Type B pancreatic cell (in vitro differentiated cells): Measurements from ENCODE around the gene SPPL2C. TPM values are rescaled to one million over a fixed set of nuclear protein-coding genes. Genes with fewer than 3 reads are reported as not detected.

Source experiments
- DNase-seq: peaks from one replicate; pipeline ENCODE4 v3.0.0; 2021; ENCODE audit warnings: mixed read lengths; ENCODE audit not compliant: unreplicated experiment; ENCODE audit errors: extremely low spot score
- H3K27ac Mint-ChIP-seq: 2 replicates; pipeline ENCODE4 v1.8.0; 2021; ENCODE audit warnings: mild to moderate bottlenecking, mixed read lengths
- H3K27me3 Mint-ChIP-seq: 2 replicates; pipeline ENCODE4 v1.8.0; 2021; ENCODE audit warnings: mixed read lengths
- H3K36me3 Mint-ChIP-seq: 2 replicates; pipeline ENCODE4 v1.8.0; 2021; ENCODE audit warnings: mixed read lengths
- H3K4me1 Mint-ChIP-seq: one replicate; pipeline ENCODE4 v1.8.0; 2021; ENCODE audit warnings: mixed read lengths; ENCODE audit not compliant: unreplicated experiment
- H3K4me3 Mint-ChIP-seq: 2 replicates; pipeline ENCODE4 v1.8.0; 2021; ENCODE audit warnings: mild to moderate bottlenecking, mixed read lengths
- H3K9me3 Mint-ChIP-seq: 2 replicates; pipeline ENCODE4 v1.8.0; 2021; ENCODE audit warnings: mixed read lengths
- total RNA-seq: library from RNA; stranded (reverse); gene quantifications from 2 replicates; pipeline ENCODE4 v1.2.1, GENCODE V29; 2021; ENCODE audit warnings: low replicate concordance
- TF ChIP-seq, protein P1 (sequence below): fragments of 200-600 bp; sonication (generic); conservative IDR thresholded peaks from 2 replicates; pipeline ENCODE4 v1.5.0; 2021; ENCODE audit warnings: antibody characterized with exemption, mild to moderate bottlenecking

SPPL2C gene
- total RNA-seq, 1 donor from 2014 or later = not detected

DNA sequence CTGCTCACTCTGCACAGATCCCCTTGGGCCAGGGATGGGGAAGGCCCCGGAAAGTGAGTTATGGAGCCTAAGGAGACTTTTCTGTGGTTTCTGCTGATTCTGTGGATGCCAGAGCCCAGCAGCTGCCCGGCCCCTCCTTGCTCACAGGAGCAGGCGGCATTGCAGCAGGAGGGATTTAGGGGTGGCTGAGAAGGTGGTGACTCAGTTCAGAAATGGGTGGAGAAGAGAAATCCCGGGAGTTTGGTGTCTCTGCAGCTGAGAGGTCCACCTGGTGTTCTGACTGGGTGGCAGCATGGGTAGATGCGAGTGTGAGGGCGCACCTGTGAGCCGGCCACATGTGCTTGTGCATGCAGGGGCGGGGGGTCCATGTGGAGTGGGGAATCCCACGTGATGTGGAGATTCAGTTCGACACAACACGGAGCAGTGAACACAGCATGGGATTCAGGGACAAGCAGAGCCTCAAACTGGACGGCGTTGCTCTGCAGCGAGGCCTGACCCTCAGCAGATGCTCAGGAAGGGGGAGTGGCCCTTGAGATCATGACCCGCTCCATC is 16.0 kb upstream of the SPPL2C start:
- no peaks in the 10 kb centered on the region for H3K4me1 Mint-ChIP-seq
- no peaks in the 10 kb centered on the region for H3K36me3 Mint-ChIP-seq
- no peak for DNase-seq
- H3K27me3 Mint-ChIP-seq = peaks cover 18% of the 10 kb centered on the region
- H3K9me3 Mint-ChIP-seq = no peaks in the 10 kb centered on the region
- H3K4me3 Mint-ChIP-seq = no peak overlapping the region
- TF ChIP-seq, protein P1, sequence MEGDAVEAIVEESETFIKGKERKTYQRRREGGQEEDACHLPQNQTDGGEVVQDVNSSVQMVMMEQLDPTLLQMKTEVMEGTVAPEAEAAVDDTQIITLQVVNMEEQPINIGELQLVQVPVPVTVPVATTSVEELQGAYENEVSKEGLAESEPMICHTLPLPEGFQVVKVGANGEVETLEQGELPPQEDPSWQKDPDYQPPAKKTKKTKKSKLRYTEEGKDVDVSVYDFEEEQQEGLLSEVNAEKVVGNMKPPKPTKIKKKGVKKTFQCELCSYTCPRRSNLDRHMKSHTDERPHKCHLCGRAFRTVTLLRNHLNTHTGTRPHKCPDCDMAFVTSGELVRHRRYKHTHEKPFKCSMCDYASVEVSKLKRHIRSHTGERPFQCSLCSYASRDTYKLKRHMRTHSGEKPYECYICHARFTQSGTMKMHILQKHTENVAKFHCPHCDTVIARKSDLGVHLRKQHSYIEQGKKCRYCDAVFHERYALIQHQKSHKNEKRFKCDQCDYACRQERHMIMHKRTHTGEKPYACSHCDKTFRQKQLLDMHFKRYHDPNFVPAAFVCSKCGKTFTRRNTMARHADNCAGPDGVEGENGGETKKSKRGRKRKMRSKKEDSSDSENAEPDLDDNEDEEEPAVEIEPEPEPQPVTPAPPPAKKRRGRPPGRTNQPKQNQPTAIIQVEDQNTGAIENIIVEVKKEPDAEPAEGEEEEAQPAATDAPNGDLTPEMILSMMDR = no peak
- no peak overlapping the region for H3K27ac Mint-ChIP-seq

GRCh38 chr17:45833920-45834319 is 10.8 kb upstream of the SPPL2C start:
- Mint-ChIP-seq H3K9me3 (no peaks in the 10 kb centered on the region), H3K27ac (no peak overlapping the region), H3K36me3 (no peaks in the 10 kb centered on the region), H3K4me1 (no peaks in the 10 kb centered on the region), H3K4me3 (no peak overlapping the region), H3K27me3 (peaks cover 21% of the 10 kb centered on the region)
- TF ChIP-seq, protein P1 = no peak
- no peak for DNase-seq

GRCh38 chr17:45834471-45835396 is 9.9 kb upstream of the SPPL2C start:
- H3K9me3 Mint-ChIP-seq = no peaks in the 10 kb centered on the region
- TF ChIP-seq, protein P1 = no peak
- no peak overlapping the region for H3K4me3 Mint-ChIP-seq
- H3K4me1 Mint-ChIP-seq = no peaks in the 10 kb centered on the region
- H3K27ac Mint-ChIP-seq = no peak overlapping the region
- DNase-seq = no peak
- peaks cover 24% of the 10 kb centered on the region for H3K27me3 Mint-ChIP-seq
- no peaks in the 10 kb centered on the region for H3K36me3 Mint-ChIP-seq

DNA sequence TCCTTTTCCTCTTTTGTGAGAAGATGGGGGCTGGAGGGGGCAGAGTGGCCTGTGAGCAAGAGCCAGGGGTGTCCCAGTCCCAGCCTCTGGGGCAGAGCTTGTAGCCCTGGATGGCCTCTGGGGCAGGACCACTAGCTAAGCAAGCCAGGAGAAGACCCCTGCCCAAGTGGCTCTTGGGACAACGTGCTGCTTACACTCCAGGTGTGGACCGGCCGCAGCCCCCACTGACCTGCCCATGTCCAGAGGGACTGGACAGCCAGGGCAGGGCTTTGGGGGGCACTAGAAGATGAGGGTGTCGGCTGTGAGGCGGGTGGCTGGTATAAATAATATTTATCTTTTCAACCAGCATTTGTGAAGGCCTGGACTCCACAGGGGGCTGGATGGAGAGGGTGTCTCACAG is 9.2 kb upstream of the SPPL2C start:
- peaks cover 24% of the 10 kb centered on the region for H3K27me3 Mint-ChIP-seq
- no peaks in the 10 kb centered on the region for H3K9me3 Mint-ChIP-seq
- no peak for DNase-seq
- no peak overlapping the region for H3K4me3 Mint-ChIP-seq
- TF ChIP-seq, protein P1 = no peak
- no peaks in the 10 kb centered on the region for H3K36me3 Mint-ChIP-seq
- H3K4me1 Mint-ChIP-seq = no peaks in the 10 kb centered on the region
- H3K27ac Mint-ChIP-seq = no peak overlapping the region

- Mint-ChIP-seq H3K36me3 (no peaks in the 10 kb centered on the region), H3K27me3 (peaks cover 26% of the 10 kb centered on the region), H3K4me1 (no peaks in the 10 kb centered on the region), H3K9me3 (no peaks in the 10 kb centered on the region), H3K4me3 (no peak overlapping the region), H3K27ac (no peak overlapping the region)
- no peak for DNase-seq
- TF ChIP-seq, protein P1 = no peak
Observed at GRCh38 chr17:45836047-45837044, 8.3 kb upstream of the SPPL2C start.
